OCI-LY3 (cell line): ENCODE measurements around the gene SLC7A5.

ENCODE experiments used
- EZH2phosphoT487 ChIP-seq: fragments of 200-600 bp; shearing (Covaris generic); IDR thresholded peaks from 2 replicates; pipeline ENCODE4 v1.6.1; 2018; ENCODE audit warnings: antibody characterized with exemption, mixed run types, low read depth
- TF ChIP-seq, protein P1 (sequence below): fragments of 200-600, 300-600 bp; sonication (generic); IDR thresholded peaks from 2 replicates; pipeline ENCODE4 v1.5.1; 2014; ENCODE audit warnings: antibody characterized with exemption, low read length, low read depth

DNA sequence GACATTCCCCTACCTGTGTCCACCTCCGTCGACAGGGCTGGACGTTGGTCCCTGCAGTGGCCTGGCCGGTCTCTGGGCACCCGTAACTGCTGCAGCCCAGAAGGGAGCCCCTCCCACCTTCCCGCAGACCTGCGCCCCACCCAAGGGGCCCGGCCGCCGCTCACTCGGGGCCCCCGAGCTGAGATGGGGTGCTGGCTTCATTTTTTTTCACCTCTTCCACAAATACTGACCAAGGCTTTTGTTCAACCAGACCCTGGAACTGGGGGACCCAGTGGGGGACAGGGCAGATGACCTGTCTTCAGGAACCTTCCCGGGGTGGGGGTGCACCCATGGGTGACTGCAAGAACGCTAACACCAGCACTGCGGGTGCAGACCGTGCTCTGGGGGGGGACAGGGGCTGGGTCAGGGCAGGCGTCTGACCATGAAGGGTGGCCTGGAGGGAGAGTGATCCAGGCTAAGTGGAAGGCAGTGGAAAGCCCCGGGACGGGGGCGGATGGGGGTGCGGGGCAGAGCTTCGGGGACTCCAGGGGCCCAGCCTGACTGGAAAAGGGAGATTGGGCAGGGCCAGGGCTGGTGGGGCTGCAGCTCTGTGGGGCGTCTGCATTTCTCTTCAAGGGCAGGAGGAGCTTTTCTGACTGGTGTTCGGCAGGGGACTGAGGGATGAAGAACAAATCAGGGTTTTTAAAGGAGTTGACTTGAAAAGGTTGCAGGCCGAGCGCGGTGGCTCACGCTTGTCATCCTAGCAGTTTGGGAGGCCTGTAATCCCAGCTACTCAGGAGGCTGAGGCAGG is 42.3 kb downstream of the SLC7A5 start:
- TF ChIP-seq, protein P1, sequence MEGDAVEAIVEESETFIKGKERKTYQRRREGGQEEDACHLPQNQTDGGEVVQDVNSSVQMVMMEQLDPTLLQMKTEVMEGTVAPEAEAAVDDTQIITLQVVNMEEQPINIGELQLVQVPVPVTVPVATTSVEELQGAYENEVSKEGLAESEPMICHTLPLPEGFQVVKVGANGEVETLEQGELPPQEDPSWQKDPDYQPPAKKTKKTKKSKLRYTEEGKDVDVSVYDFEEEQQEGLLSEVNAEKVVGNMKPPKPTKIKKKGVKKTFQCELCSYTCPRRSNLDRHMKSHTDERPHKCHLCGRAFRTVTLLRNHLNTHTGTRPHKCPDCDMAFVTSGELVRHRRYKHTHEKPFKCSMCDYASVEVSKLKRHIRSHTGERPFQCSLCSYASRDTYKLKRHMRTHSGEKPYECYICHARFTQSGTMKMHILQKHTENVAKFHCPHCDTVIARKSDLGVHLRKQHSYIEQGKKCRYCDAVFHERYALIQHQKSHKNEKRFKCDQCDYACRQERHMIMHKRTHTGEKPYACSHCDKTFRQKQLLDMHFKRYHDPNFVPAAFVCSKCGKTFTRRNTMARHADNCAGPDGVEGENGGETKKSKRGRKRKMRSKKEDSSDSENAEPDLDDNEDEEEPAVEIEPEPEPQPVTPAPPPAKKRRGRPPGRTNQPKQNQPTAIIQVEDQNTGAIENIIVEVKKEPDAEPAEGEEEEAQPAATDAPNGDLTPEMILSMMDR, result no peak
- no peak for TF ChIP-seq EZH2phosphoT487
